K562 treated with DMSO at 1 percent for 4 hours (cell line): ENCODE results near the gene ACTR2. TPM values are rescaled to one million over a fixed set of nuclear protein-coding genes. Genes with fewer than 3 reads are reported as not detected.

Experiments used
- total RNA-seq: library from RNA; unstranded; fragments of 300-600 nt; gene quantifications from 2 replicates; pipeline ENCODE4 v1.2.3, GENCODE V29; 2022; ENCODE audit not compliant: insufficient read depth

Gene ACTR2
- 161 and 183 TPM in 2 replicates for total RNA-seq

GRCh38 chr2:65227456-65228262 is at the start of gene ACTR2:
Gene ACTR2, plus strand, starts transcription at chr2:65227831. Its CDS starts 79 bp downstream, at chr2:65227910.

Other genes with a start within 250 kb of the ACTR2 start
- gene SLC1A4, start 238.4 kb upstream of the ACTR2 start, total RNA-seq: 32.9 and 38.3 TPM in 2 replicates
- 4.1 and 4.6 TPM in 2 replicates for gene CEP68, start 171.4 kb upstream of the ACTR2 start, total RNA-seq
- 82.9 and 87.1 TPM in 2 replicates for gene RAB1A, start 97.7 kb upstream of the ACTR2 start, total RNA-seq
- 17.8 and 21.5 TPM in 2 replicates for gene SPRED2, start 204.8 kb downstream of the ACTR2 start, total RNA-seq